Fibroblast of peridontal ligament (primary cell): ENCODE data around the gene UBE2I.
"Not testable (repeated sequence)": the region's sequence is repeated elsewhere in the genome, so short reads cannot be mapped to it uniquely, and the experiment has no call there.

Experiments used
- DNase-seq: peaks from one replicate; pipeline ENCODE4 v3.0.0-alpha.2; 2010; ENCODE audit errors: extremely low read depth

Gene UBE2I

GRCh38 chr16:1277617-1278282 lies 31.7 kb upstream of the UBE2I start:
- no peak for DNase-seq

GRCh38 chr16:1278477-1278876 lies 31.0 kb upstream of the UBE2I start:
- no peak for DNase-seq

- DNase-seq, result no peak
These were observed 30.1 kb upstream of the UBE2I start for GRCh38 chr16:1279081-1279944.

DNA sequence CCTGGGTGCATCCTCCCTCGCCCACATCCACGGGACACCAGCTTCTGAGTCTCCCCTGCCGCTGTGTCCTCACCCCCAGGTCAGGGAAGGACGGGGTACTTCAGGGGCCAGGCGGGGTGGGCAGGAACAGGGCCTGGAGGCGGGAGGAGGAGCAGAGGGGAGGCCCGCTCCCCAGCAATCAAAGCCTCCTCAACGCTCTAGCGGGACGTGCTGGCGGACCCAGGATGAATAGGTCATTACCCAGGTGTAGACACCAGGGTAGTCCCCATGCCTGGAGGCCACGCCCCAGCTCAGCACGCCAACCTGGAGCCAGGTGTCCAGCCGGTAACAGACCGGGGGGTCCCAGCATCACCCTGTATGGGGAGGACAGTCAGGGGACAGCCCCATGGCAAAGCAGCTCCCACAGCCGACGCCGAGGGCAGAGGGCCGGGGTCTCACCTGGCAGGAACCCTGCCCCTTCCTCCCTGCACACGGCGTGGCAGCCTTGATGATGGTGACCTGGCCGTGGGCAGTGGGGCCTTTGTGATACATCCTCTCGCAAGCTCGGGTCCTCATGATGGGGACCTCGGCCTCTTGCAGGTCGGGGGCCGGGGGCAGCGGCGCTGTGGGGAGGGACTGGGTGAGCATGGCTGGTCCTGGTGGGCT lies 29.4 kb upstream of the UBE2I start:
- no peak for DNase-seq

GRCh38 chr16:1280783-1281182 lies 28.7 kb upstream of the UBE2I start:
- no peak for DNase-seq

DNA sequence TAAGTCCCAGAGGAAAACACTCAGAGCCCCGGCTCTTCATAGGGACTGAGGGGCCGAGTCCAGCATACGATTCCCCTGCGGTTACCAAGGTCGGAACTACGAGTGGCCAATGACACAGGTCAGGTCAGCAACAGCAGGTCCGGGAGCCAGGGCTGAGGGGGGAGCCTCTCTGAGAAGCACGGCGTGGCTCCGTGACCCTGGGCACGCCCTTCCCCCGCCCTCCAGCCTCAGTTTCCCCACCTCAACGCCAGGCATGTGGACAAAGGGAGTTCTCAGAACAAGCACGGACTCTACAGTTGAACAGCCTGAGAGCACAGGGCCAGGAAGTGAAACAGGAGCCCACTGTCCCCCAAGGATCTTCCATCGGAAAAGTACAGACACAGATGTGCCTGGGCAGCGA lies 27.9 kb upstream of the UBE2I start:
- DNase-seq, result no peak

DNA sequence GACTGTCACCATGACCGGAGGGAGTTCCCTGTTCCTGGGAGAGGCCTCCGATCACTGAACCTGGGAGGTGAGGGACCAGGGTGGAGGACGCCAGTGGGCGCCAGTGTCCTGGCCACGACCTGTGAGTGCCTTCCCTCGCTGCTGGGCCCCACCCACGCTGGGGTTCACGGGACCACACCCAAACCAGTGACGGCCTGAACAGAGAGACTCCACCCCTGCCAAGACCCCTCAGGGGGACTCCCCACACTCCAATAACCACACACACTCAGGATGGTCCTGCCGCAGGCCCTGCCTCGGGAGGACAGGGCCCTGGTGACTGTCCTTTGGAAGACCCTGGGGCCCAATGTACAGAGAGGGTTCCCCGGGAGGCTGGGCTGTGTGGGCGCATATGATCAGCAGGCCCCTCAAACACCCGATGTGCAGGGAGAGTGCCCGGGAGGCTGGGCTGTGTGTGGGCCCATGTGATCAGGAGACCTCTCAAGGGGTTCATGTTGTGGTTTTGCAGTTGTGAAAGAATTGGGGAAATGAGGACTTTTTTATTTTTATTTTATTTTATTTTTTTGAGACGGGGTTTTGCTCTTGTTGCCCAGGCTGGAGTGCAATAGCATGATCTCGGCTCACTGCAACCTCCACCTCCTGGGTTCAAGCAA lies 27.0 kb upstream of the UBE2I start:
- no peak for DNase-seq

DNA sequence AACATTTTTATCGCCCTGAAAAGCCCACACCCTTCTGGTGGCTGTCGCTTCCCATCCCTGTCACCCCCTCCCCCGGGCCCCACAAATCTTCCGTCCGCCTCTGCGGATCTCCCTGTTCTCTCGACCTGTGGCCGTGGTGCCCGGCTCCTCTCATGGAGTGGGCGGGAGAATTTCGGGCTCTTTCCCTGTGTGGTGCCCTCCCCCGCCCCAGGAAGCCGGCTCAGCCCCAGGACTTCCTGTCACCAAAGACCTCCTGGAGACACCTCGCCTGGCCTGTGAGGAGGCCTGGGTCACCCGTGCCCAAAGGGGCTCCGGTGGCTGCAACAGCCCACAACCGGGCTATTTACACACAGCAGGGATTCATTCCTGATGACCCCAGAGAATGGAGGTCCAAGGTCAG lies 26.1 kb upstream of the UBE2I start:
- DNase-seq, result no peak

DNA sequence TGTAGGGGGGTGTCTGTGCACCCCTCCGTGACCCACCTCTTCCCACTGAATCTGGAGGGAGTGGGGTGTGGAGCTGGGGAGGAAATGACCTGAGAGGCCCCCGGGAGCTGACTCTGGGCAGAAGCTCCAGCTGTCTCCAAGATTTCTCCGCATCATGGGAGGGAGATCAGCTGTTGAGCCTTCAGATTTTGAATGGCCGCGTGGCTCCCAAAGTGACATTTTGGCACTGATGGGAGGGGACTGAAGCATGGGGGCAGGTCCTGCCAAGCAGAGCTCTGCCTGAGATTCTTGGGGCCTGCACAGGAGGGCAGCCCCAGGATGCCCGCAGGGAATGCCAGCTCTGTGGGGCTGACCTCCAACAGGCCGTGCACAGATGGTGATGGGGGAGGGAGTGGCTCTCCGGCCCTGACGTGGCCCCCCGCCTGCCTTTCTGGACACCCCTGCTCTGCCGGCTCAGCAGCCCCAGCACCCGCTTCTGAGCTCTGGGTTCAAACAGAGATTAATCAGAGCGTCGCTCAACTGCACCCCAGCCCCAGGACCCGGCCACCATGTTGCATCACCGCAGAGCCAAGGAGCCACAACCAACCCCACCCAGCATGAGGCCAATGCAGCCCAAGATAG lies 25.3 kb upstream of the UBE2I start:
- no peak for DNase-seq

GRCh38 chr16:1285669-1286512 lies 23.5 kb upstream of the UBE2I start:
- no peak for DNase-seq

DNA sequence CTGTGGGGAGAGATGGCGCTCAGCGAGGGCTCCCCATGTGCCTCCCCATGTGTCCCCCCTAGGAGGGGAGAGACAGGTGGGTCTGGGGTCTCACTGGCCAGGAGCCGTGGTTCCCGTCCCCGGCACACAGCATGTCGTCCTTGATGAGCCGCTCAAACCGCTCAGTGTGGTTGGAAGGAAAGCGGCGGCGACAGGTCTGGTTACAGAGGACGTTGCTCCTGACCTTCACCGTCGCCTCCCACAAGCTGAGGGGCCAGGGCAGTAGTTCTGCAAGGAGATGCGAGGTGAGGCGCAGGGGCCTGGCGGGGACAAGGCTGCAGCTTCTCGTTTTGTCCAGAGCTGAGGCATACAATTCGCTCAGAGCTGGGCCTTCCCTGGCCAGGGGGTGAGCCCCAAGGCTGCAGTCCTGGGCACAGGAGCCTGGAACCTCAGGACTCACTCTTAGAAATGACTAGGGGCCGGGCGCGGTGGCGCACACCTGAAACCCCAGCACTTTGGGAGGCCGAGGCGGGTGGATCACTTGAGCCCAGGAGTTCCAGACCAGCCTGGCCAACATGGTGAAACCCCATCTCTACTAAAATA lies 22.8 kb upstream of the UBE2I start:
- DNase-seq, result no peak

- no peak for DNase-seq
These were observed 21.3 kb upstream of the UBE2I start for GRCh38 chr16:1287982-1288670.

GRCh38 chr16:1288813-1289476 lies 20.5 kb upstream of the UBE2I start:
- DNase-seq, result no peak

- no peak for DNase-seq
These were observed 20.0 kb upstream of the UBE2I start for GRCh38 chr16:1289477-1289866.

- no peak for DNase-seq
These were observed 19.4 kb upstream of the UBE2I start for GRCh38 chr16:1290063-1290501.

DNA sequence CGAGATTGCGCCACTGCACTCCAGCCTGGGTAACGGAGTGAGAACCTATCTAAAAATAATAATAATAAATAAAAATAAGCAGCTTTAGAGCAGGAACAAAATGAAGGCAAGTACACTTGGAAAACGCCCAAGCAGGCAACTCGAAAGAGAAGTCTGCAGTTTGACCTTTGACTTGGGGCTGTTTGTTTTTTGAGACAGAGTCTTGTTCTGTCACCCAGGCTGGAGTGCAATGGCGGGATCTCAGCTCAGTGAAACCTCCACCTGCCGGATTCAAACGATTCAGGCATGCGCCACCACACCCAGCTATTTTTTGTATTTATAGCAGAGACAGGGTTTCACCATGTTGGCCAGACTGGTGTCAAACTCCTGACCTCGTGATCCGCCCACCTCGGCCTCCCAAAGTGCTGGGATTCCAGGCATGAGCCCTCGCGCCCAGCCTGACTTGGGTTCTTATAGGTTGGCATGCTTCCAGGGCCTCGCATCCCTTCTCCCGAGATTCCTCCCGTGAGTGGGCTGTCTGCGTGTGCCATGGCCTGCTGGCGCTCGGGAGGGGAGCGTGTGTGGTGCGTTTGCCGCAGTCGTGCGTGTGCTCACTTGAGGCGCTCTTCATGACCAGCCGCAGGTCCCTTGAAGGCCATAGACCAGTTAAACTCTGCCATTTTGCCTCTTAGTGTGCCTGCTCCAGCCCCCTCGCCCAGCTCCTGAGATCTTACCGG lies 18.4 kb upstream of the UBE2I start:
- no peak for DNase-seq

- DNase-seq, result no peak
These were observed 17.9 kb upstream of the UBE2I start for GRCh38 chr16:1291576-1291974.

DNA sequence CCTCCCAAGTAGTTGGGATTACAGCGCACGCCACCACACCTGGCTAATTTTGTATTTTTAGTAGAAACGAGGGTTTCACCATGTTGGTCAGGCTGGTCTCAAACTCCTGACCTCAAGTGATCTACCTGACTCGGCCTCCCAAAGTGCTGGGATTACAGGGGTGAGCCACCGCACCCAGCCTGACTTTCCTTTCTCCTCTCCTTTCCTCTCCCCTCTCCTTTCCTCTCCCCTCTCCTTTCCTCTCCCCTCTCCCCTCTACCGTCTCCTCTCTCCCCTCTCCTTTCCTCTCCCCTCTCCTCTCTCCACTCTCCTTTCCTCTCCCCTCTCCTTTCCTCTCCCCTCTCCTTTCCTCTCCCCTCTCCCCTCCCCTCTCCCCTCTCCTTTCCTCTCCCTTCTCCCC lies 17.2 kb upstream of the UBE2I start:
- DNase-seq, result not testable (repeated sequence)

DNA sequence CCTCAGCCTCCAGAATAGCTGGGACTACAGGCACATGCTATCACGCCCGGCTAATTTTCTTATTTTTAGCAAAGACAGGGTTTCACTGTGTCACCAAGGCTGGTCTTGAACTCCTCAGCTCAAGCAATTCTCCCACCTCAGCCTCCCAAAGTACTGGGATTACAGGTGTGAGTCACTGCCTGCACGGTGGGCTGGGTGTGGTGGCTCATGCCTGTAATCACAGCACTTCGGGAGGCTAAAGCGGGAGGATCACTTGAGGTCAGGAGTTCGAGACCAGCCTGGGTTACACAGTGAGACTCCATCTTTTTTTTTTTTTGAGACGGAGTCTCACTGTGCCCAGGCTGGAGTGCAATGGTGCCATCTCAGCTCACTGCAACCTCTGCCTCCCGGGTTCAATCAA lies 16.6 kb upstream of the UBE2I start:
- DNase-seq, result not testable (repeated sequence)
